ENCODE results near the gene SLAMF1.

DNA sequence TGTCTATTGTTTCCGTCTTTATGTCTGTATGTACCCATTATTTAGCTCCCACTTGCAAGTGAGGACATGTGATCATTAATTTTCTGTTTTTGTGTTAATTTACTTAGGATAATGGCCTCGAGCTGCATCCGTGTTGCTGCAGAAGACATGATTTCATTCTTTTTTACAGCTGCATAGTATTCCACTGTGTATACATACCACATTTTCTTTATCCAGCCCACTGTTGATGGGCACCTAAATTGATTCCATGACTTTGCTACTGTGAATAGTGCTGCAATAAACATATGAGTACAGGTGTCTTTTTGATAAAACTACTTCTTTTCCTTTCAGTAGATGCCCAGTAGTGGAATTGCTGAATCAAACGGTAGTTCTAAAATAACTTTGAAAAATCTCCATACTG, 12.7 kb upstream of the SLAMF1 start:
- TF ChIP-seq, protein P1, sequence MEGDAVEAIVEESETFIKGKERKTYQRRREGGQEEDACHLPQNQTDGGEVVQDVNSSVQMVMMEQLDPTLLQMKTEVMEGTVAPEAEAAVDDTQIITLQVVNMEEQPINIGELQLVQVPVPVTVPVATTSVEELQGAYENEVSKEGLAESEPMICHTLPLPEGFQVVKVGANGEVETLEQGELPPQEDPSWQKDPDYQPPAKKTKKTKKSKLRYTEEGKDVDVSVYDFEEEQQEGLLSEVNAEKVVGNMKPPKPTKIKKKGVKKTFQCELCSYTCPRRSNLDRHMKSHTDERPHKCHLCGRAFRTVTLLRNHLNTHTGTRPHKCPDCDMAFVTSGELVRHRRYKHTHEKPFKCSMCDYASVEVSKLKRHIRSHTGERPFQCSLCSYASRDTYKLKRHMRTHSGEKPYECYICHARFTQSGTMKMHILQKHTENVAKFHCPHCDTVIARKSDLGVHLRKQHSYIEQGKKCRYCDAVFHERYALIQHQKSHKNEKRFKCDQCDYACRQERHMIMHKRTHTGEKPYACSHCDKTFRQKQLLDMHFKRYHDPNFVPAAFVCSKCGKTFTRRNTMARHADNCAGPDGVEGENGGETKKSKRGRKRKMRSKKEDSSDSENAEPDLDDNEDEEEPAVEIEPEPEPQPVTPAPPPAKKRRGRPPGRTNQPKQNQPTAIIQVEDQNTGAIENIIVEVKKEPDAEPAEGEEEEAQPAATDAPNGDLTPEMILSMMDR (IDR thresholded peaks at IDR 0.05; ENCODE audit: low read depth, low read length, missing input control) = no peak
- TF ChIP-seq SP1 (IDR thresholded peaks at IDR 0.05) = no peak
